ENCODE data around the gene S100A9. TPM values are rescaled to one million over a fixed set of nuclear protein-coding genes. Genes with fewer than 3 reads are reported as not detected.
"Not testable (repeated sequence)": the region's sequence is repeated elsewhere in the genome, so short reads cannot be mapped to it uniquely, and the experiment has no call there.

S100A9 gene
- total RNA-seq, 1 experiment from 2014 or later, result 0.33 TPM

DNA sequence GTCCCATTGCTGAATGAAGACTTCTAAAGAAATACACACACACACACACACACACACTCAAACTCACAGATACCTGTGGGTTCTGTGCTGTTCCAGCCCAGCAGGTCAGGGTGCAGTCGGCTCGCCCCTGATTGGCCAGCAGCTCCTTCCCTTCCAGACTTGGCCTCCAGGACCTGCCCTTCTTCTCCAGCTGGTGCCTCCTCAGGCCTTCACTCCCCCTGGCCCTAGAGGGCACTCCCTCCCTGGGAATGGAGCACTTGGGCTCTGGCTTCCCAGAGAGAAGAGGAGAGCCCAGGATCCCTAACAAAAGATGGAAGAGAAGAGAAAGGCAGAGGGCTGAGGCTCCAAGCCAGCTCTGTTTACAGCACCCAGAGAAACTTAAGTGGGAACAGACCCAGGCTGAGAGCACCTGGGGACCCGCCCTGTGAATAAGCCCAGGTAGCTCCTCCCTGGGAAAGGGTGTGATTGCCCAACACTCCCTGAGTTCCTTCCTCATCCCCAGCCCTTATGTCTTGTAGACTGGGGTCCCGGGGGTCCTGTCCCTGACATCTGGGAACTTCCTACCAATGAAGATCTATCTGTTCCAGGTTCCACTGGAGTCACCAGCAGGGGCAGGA is 45.0 kb upstream of the S100A9 start, which contains the start of gene PGLYRP3 (continued):
- TF ChIP-seq HMGA2 (CRISPR knock-in tag; IDR thresholded peaks at IDR 0.05), result no peak
- TF ChIP-seq ZNF138 (CRISPR knock-in tag; conservative IDR thresholded peaks at IDR 0.05), result no peak
- TF ChIP-seq CREM (CRISPR knock-in tag; IDR thresholded peaks at IDR 0.05), result no peak
- TF ChIP-seq, protein P1, sequence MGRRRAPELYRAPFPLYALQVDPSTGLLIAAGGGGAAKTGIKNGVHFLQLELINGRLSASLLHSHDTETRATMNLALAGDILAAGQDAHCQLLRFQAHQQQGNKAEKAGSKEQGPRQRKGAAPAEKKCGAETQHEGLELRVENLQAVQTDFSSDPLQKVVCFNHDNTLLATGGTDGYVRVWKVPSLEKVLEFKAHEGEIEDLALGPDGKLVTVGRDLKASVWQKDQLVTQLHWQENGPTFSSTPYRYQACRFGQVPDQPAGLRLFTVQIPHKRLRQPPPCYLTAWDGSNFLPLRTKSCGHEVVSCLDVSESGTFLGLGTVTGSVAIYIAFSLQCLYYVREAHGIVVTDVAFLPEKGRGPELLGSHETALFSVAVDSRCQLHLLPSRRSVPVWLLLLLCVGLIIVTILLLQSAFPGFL (CRISPR knock-in tag; IDR thresholded peaks at IDR 0.05; ENCODE audit: borderline replicate concordance), result no peak
- TF ChIP-seq, protein P2, sequence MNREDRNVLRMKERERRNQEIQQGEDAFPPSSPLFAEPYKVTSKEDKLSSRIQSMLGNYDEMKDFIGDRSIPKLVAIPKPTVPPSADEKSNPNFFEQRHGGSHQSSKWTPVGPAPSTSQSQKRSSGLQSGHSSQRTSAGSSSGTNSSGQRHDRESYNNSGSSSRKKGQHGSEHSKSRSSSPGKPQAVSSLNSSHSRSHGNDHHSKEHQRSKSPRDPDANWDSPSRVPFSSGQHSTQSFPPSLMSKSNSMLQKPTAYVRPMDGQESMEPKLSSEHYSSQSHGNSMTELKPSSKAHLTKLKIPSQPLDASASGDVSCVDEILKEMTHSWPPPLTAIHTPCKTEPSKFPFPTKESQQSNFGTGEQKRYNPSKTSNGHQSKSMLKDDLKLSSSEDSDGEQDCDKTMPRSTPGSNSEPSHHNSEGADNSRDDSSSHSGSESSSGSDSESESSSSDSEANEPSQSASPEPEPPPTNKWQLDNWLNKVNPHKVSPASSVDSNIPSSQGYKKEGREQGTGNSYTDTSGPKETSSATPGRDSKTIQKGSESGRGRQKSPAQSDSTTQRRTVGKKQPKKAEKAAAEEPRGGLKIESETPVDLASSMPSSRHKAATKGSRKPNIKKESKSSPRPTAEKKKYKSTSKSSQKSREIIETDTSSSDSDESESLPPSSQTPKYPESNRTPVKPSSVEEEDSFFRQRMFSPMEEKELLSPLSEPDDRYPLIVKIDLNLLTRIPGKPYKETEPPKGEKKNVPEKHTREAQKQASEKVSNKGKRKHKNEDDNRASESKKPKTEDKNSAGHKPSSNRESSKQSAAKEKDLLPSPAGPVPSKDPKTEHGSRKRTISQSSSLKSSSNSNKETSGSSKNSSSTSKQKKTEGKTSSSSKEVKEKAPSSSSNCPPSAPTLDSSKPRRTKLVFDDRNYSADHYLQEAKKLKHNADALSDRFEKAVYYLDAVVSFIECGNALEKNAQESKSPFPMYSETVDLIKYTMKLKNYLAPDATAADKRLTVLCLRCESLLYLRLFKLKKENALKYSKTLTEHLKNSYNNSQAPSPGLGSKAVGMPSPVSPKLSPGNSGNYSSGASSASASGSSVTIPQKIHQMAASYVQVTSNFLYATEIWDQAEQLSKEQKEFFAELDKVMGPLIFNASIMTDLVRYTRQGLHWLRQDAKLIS (CRISPR knock-in tag; IDR thresholded peaks at IDR 0.05; ENCODE audit: borderline replicate concordance), result no peak

DNA sequence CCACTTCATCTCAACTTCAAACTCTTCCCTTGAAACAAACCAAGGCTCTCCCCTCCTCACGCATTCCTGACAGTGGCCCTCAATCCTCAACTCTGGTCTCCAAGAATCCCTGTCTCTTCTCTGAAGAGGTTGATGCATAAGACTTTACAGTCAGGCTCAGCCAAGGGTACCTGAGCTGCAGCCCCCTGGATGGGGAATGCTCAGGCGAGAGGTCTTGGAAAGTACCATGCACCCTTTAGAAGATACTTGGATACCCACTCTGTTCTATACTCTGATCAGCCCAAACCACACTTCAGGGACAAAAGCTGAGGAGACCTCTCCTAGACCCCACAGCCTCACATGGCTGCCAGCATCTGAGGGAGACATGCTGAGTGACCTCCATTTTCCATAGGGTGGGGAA is 44.4 kb upstream of the S100A9 start:
- H3K36me3 Mint-ChIP-seq, result no peaks in the 10 kb centered on the region
- no peak overlapping the region for H3K4me3 Mint-ChIP-seq
- no peak overlapping the region for H3K27ac Mint-ChIP-seq
- TF ChIP-seq CREB1 (CRISPR knock-in tag; IDR thresholded peaks at IDR 0.05) (no peak), MYBL2 (CRISPR knock-in tag; IDR thresholded peaks at IDR 0.05) (no peak), ATF1 (CRISPR knock-in tag; IDR thresholded peaks at IDR 0.05) (no peak), ZBTB21 (CRISPR knock-in tag; IDR thresholded peaks at IDR 0.05; ENCODE audit: borderline replicate concordance) (no peak), ZNF317 (CRISPR knock-in tag; IDR thresholded peaks at IDR 0.05; ENCODE audit: borderline replicate concordance, low read depth) (no peak), TP53 (CRISPR knock-in tag; IDR thresholded peaks at IDR 0.05) (no peak), EMX1 (CRISPR knock-in tag; IDR thresholded peaks at IDR 0.05) (no peak), CREM (CRISPR knock-in tag; IDR thresholded peaks at IDR 0.05) (no peak), ELF4 (CRISPR knock-in tag; IDR thresholded peaks at IDR 0.05; ENCODE audit: low read depth) (no peak)
- TF ChIP-seq, protein P3, sequence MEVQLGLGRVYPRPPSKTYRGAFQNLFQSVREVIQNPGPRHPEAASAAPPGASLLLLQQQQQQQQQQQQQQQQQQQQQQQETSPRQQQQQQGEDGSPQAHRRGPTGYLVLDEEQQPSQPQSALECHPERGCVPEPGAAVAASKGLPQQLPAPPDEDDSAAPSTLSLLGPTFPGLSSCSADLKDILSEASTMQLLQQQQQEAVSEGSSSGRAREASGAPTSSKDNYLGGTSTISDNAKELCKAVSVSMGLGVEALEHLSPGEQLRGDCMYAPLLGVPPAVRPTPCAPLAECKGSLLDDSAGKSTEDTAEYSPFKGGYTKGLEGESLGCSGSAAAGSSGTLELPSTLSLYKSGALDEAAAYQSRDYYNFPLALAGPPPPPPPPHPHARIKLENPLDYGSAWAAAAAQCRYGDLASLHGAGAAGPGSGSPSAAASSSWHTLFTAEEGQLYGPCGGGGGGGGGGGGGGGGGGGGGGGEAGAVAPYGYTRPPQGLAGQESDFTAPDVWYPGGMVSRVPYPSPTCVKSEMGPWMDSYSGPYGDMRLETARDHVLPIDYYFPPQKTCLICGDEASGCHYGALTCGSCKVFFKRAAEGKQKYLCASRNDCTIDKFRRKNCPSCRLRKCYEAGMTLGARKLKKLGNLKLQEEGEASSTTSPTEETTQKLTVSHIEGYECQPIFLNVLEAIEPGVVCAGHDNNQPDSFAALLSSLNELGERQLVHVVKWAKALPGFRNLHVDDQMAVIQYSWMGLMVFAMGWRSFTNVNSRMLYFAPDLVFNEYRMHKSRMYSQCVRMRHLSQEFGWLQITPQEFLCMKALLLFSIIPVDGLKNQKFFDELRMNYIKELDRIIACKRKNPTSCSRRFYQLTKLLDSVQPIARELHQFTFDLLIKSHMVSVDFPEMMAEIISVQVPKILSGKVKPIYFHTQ (CRISPR knock-in tag; IDR thresholded peaks at IDR 0.05), result no peak
- TF ChIP-seq, protein P4, sequence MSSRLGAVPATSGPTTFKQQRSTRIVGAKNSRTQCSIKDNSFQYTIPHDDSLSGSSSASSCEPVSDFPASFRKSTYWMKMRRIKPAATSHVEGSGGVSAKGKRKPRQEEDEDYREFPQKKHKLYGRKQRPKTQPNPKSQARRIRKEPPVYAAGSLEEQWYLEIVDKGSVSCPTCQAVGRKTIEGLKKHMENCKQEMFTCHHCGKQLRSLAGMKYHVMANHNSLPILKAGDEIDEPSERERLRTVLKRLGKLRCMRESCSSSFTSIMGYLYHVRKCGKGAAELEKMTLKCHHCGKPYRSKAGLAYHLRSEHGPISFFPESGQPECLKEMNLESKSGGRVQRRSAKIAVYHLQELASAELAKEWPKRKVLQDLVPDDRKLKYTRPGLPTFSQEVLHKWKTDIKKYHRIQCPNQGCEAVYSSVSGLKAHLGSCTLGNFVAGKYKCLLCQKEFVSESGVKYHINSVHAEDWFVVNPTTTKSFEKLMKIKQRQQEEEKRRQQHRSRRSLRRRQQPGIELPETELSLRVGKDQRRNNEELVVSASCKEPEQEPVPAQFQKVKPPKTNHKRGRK (CRISPR knock-in tag; IDR thresholded peaks at IDR 0.05; ENCODE audit: borderline replicate concordance), result no peak
- TF ChIP-seq, protein P5, sequence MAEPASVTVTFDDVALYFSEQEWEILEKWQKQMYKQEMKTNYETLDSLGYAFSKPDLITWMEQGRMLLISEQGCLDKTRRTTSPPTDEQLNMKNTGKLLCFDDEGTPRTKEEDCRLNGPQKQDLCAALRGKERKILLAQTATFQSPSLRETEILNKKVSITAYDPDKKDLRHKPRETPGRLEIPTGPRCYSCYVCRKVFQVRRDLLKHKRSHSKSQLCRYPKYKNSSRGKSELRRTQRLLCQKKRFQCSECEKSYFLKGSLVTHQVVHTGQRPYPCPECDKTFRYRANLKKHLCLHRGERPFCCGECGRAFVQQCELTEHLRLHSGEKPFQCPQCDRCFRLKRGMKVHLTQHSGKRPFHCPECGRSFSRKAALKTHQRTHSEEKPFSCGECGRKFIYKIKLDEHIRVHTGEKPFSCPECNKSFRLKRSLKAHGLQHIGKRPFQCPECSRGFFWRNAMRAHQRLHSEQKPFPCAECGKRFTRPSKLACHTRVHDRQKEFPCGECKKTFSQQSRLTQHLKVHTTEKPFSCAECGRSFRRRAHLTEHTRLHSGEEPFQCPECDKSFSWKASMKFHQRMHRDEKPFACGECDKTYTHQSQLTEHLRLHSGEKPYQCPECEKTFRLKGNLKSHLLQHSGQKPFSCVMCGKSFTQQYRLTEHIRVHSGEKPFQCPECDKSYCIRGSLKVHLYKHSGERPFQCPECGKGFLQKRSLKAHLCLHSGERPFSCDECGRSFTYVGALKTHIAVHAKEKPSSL (CRISPR knock-in tag; conservative IDR thresholded peaks at IDR 0.05), result no peak
- TF ChIP-seq, protein P1 (CRISPR knock-in tag; IDR thresholded peaks at IDR 0.05; ENCODE audit: borderline replicate concordance), result no peak
- ATAC-seq (no peak), DNase-seq (ENCODE audit: low spot score) (no peak)
- ChIA-PET POLR2A (no interaction called here), CTCF (interaction anchor here (0.7 to 2.8 kb wide), 9 partner anchors 21 to 182 kb away, joined by 3 to 15 read pairs (median 4); partner anchors contain the start of gene PGLYRP4)
- H3K27me3 Mint-ChIP-seq (ENCODE audit: low read depth), result peaks cover 13% of the 10 kb centered on the region
- H3K4me1 Mint-ChIP-seq, result no peaks in the 10 kb centered on the region
- H3K9me3 Mint-ChIP-seq, result peaks cover 17% of the 10 kb centered on the region

DNA sequence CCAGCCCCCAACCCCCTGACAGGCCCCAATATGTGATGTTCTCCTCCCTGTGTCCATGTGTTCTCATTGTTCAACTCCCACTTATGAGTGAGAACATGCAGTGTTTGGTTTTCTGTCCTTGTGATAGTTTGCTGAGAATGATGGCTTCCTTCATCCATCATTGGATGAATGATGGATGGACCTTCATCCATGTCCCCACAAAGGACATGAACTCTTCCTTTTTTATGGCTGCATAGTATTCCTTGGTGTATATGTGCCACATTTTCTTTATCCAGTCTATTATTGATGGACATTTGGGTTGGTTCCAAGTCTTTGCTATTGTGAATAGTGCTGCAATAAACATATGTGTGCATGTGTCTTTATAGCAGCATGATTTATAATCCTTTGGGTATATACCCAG is 43.3 kb upstream of the S100A9 start:
- ATAC-seq; H3K4me3 Mint-ChIP-seq; DNase-seq (ENCODE audit: low spot score); H3K27ac Mint-ChIP-seq; H3K4me1 Mint-ChIP-seq; H3K36me3 Mint-ChIP-seq; POLR2A ChIA-PET: not testable (repeated sequence)
- CTCF ChIA-PET, result interaction anchor here (1.3 kb wide), 1 partner anchor 36 kb away, joined by 4 read pairs; no protein-coding TSS in a partner anchor
- Mint-ChIP-seq H3K9me3 (peaks cover 23% of the 10 kb centered on the region), H3K27me3 (ENCODE audit: low read depth) (peaks cover 20% of the 10 kb centered on the region)

DNA sequence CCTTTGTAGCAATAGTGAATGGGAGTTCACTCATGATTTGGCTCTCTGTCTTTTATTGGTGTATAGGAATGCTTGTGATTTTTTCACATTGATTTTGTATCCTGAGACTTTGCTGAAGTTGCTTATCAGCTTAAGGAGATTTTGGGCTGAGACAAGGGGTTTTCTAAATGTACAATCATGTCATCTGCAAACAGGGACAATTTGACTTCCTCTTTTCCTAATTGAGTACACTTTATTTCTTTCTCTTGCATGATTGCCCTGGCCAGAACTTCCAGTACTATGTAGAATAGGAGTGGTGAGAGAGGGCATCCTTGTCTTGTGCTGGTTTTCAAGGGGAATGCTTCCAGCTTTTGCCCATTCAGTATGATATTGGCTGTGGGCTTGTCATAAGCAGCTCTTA is 41.6 kb upstream of the S100A9 start:
- ATAC-seq; CTCF ChIA-PET; H3K36me3 Mint-ChIP-seq; DNase-seq (ENCODE audit: low spot score); POLR2A ChIA-PET; H3K4me1 Mint-ChIP-seq; H3K4me3 Mint-ChIP-seq; H3K27ac Mint-ChIP-seq: not testable (repeated sequence)
- Mint-ChIP-seq H3K9me3 (peaks cover 29% of the 10 kb centered on the region), H3K27me3 (ENCODE audit: low read depth) (peaks cover 21% of the 10 kb centered on the region)
